Mesothelial cell of epicardium (in vitro differentiated cells): Measurements from ENCODE around the gene TES. TPM values are rescaled to one million over a fixed set of nuclear protein-coding genes. Genes with fewer than 3 reads are reported as not detected.

ENCODE experiments used
- DNase-seq, 2 experiments: peaks; one replicate each; pipeline ENCODE4 v3.0.0; 2021; ENCODE audit warnings: low spot score in 2 of 2; ENCODE audit not compliant: unreplicated experiment in 2 of 2
- H3K27ac Mint-ChIP-seq: 2 replicates; pipeline ENCODE4 v1.8.0; 2021; ENCODE audit warnings: mixed read lengths
- H3K27me3 Mint-ChIP-seq: 2 replicates; pipeline ENCODE4 v1.8.0; 2021; ENCODE audit warnings: low read depth, mixed read lengths
- H3K36me3 Mint-ChIP-seq: 2 replicates; pipeline ENCODE4 v1.8.0; 2021; ENCODE audit warnings: mixed read lengths
- H3K4me1 Mint-ChIP-seq: 2 replicates; pipeline ENCODE4 v1.8.0; 2021; ENCODE audit warnings: mixed read lengths
- H3K4me3 Mint-ChIP-seq: 2 replicates; pipeline ENCODE4 v1.8.0; 2021; ENCODE audit warnings: mild to moderate bottlenecking, moderate library complexity, mixed read lengths
- H3K9me3 Mint-ChIP-seq: 2 replicates; pipeline ENCODE4 v1.8.0; 2021; ENCODE audit warnings: mixed read lengths
- CTCF ChIP-seq: fragments of 200-600 bp; sonication (generic); IDR thresholded peaks from one replicate; pipeline ENCODE4 v1.5.0; 2021; ENCODE audit warnings: antibody characterized with exemption; ENCODE audit not compliant: unreplicated experiment
- total RNA-seq: library from RNA; stranded (reverse); gene quantifications from 3 replicates; pipeline ENCODE4 v1.2.1, GENCODE V29; 2021

Gene TES
- total RNA-seq, 1 donor from 2014 or later, result 131 TPM

DNA sequence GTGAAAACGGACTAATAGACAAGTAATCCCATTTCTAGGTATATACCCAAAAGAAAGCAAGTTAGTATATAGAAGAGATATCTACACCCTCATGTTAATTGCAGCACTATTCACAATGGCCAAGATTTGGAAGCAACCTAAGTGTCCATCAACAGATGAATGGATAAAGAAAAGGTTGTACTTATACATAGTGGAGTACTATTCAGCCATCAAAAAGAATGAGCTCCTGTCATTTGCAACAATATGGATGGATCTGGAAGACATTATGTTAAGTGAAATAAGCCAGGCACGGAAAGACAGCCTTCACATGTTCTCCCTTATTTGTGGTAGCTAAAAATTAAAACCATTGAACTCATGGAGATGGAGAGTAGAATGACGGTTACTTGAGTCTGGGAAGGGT, 88.2 kb downstream of the TES start:
- Mint-ChIP-seq H3K9me3 (peaks cover 45% of the 10 kb centered on the region), H3K4me1 (no peaks in the 10 kb centered on the region), H3K27ac (no peak overlapping the region), H3K27me3 (peaks cover 8% of the 10 kb centered on the region), H3K4me3 (no peak overlapping the region), H3K36me3 (peaks cover 5% of the 10 kb centered on the region)
- no peak for DNase-seq
- no peak for TF ChIP-seq CTCF

DNA sequence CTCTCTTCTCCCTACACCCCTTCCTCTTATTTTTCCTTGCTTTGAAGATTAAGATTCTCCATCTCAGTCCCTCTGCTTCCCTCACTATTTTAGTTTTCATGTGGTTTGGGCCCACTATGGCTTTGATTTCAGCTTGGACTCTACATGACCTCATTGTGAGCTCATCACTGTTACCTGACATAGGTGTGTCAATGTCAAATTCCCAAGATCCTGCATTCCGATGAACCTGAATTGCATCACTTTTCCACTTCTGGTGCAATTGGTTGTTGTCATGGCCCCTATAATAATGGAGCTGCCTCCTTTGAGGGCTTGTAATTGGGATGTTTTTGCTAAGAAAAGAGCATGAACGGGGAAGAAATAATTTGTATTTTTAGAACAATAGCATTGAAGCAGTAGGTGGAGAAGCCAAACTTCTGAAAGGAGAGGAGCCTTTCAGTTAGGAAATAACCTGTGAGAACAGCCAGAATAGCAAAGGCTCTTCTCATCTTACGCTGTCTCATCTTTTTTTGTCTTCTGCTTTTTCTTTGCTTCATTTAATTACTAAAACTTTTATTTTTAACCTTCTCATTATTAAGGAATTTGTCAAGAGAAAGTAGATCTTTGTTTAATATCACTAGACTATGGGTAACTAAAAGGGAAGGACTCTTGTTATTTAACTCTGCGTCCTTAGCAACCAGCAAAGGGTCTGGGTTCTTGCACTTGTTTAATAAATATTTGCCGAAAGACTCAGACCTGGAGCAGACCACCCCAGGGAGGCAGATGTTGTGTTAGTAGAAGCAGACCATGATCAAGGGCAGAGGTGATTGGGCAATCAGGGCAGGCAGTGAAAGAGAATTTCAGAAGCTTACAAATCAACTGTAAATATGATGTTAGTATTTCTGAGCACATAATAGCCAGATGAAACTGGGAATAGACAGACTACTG, 95.4 kb downstream of the TES start:
- DNase-seq, result no peak
- peaks cover 15% of the 10 kb centered on the region for H3K27me3 Mint-ChIP-seq
- H3K27ac Mint-ChIP-seq, result no peak overlapping the region
- no peaks in the 10 kb centered on the region for H3K36me3 Mint-ChIP-seq
- no peak for TF ChIP-seq CTCF
- no peaks in the 10 kb centered on the region for H3K4me1 Mint-ChIP-seq
- no peak overlapping the region for H3K4me3 Mint-ChIP-seq
- H3K9me3 Mint-ChIP-seq, result no peaks in the 10 kb centered on the region

- no peaks in the 10 kb centered on the region for H3K36me3 Mint-ChIP-seq
- no peak overlapping the region for H3K4me3 Mint-ChIP-seq
- no peak overlapping the region for H3K27ac Mint-ChIP-seq
- DNase-seq, result no peak
- H3K4me1 Mint-ChIP-seq, result no peaks in the 10 kb centered on the region
- H3K9me3 Mint-ChIP-seq, result no peaks in the 10 kb centered on the region
- no peak for TF ChIP-seq CTCF
- H3K27me3 Mint-ChIP-seq, result peaks cover 15% of the 10 kb centered on the region
These were observed 96.2 kb downstream of the TES start for GRCh38 chr7:116306409-116307048.

GRCh38 chr7:116307253-116307652, 96.9 kb downstream of the TES start:
- Mint-ChIP-seq H3K9me3 (no peaks in the 10 kb centered on the region), H3K27ac (no peak overlapping the region), H3K4me1 (no peaks in the 10 kb centered on the region), H3K36me3 (no peaks in the 10 kb centered on the region), H3K27me3 (peaks cover 19% of the 10 kb centered on the region), H3K4me3 (no peak overlapping the region)
- no peak for DNase-seq
- TF ChIP-seq CTCF, result no peak

Other genes starting within 250 kb of the TES start
- gene TFEC, start 179.8 kb upstream of the TES start, total RNA-seq, result 0.11 to 0.49 TPM (median 0.44 TPM) in 3 replicates